Lung (tissue), 12 donors: ENCODE measurements around the gene RNF19B. TPM values are rescaled to one million over a fixed set of nuclear protein-coding genes. Genes with fewer than 3 reads are reported as not detected.

Source experiments
- ATAC-seq: fragments of 200-7000 bp; cut with Tn5 transposase; one replicate; pipeline ENCODE4 v1.9.1; 2020; ENCODE audit warnings: moderate number of reproducible peaks; ENCODE audit not compliant: insufficient read depth, low FRiP score
- DNase-seq, 3 donors: peaks; one replicate each; pipeline ENCODE4 v3.0.0-alpha.2; 2013 to 2017
- H3K27ac ChIP-seq, 2 donors: one replicate each; pipeline ENCODE4 v1.5.1; 2013; ENCODE audit warnings: mild to moderate bottlenecking in 2 of 2, moderate library complexity in 2 of 2, control low read depth in 1 of 2, inconsistent platforms in 1 of 2, low read depth in 1 of 2, low read length in 1 of 2
- H3K27me3 ChIP-seq, 3 donors: one replicate each; pipeline ENCODE4 v1.5.1; 2013; ENCODE audit warnings: low read length in 2 of 3; ENCODE audit not compliant: control insufficient read depth in 3 of 3, insufficient read depth in 3 of 3
- H3K36me3 ChIP-seq, 4 donors: one replicate each; pipeline ENCODE4 v1.5.1; 2013; ENCODE audit warnings: low read length in 4 of 4, mild to moderate bottlenecking in 1 of 4, moderate library complexity in 1 of 4; ENCODE audit not compliant: control insufficient read depth in 4 of 4, insufficient read depth in 4 of 4
- H3K4me1 ChIP-seq, 5 donors: one replicate each; pipeline ENCODE4 v1.5.1; 2013; ENCODE audit warnings: low read length in 5 of 5, mild to moderate bottlenecking in 2 of 5, moderate library complexity in 1 of 5; ENCODE audit not compliant: control insufficient read depth in 5 of 5, insufficient read depth in 5 of 5
- H3K4me3 ChIP-seq: one replicate; pipeline ENCODE4 v1.5.1; 2013; ENCODE audit warnings: mild to moderate bottlenecking, control low read depth, moderate library complexity
- H3K9ac ChIP-seq, 2 donors: one replicate each; pipeline ENCODE4 v1.5.1; 2013; ENCODE audit warnings: low read length in 2 of 2, control low read depth in 1 of 2; ENCODE audit not compliant: insufficient read depth in 1 of 2
- H3K9me3 ChIP-seq, 4 donors: one replicate each; pipeline ENCODE4 v1.5.1; 2013; ENCODE audit warnings: low read length in 3 of 4, mild to moderate bottlenecking in 1 of 4, moderate library complexity in 1 of 4; ENCODE audit not compliant: control insufficient read depth in 4 of 4, insufficient read depth in 3 of 4
- CTCF ChIP-seq: IDR thresholded peaks from 2 replicates; pipeline ENCODE4 v1.5.1; 2012; ENCODE audit warnings: mild to moderate bottlenecking; ENCODE audit errors: control extremely low read depth, extremely low read depth
- WGBS, 2 donors: extraction: QIAGEN DNeasy Blood & Tissue Kit; methylation state at CpG; one replicate each; pipeline ENCODE4 v1.1.7; 2013; 5-methylcytosine and 5-hydroxymethylcytosine counted together
- polyA plus RNA-seq, 2 donors: library from polyadenylated mRNA; stranded (reverse); fragments of 200-250 nt; gene quantifications; one replicate each; pipeline ENCODE4 v1.2.1, GENCODE V29; 2013
- total RNA-seq, 2 donors: library from RNA; depleted of rRNA in 1 of 2; stranded (reverse); fragments of >200 nt in 1 of 2; gene quantifications; one replicate each; pipeline ENCODE4 v1.2.1, GENCODE V29; 2014 to 2021
- donor health status: control.
- donor health status: control.
- donor health status: Bipolar disorder and iron deficiency.
- donor health status: healthy.
- donor health status: DM: yes; HTN: yes; CAD: no.

The RNF19B gene
- total and polyA plus RNA-seq, 4 donors, result 5.1 to 65.9 (median 26.8) TPM

DNA sequence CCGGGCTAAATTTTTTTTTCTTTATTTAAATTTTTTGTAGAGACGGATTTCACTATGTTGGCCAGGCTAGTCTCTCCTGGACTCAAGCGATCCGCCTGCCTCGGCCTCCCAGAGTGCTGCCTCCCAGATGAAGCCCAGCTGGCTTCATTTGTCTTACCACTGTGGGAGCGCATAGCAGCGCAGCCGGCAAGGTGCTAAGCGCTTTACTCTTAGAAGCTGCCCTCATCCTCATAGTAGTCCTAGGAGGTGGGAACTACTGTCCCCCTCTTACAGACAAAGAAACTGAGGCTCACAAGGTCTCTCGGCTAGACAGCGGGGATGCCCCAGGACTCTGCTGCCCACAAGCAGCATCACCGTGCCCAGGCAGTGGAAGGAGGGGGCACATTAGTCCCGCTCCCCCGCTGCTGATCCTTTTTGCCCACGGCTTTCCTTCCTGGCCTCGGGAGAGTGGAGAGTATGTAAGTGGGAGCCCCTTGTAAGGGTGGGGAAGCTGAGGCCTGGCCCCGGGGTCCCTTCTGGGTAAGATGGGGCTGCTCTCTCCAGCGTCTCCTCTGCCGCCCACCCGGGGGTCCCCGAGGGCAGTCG, 64.1 kb downstream of the RNF19B start:
- Histone ChIP-seq H3K4me1 (peaks cover 0 to 11% (median 0%) of the 10 kb centered on the region in 5 donors), H3K27ac (no peak overlapping the region), H3K9ac (no peak overlapping the region), H3K4me3 (peak overlapping the region; percentile 59), H3K9me3 (no peaks in the 10 kb centered on the region), H3K36me3 (no peaks in the 10 kb centered on the region), H3K27me3 (peaks cover 0 to 11% (median 6%) of the 10 kb centered on the region in 3 donors)
- TF ChIP-seq CTCF, result no peak
- WGBS, 2 donors, result 28 to 29% methylated on average over 20 to 22 of the region's 22 CpGs
- DNase-seq (no peak), ATAC-seq (no peak)

GRCh38 chr1:32899586-32900296, 64.9 kb downstream of the RNF19B start:
- DNase-seq, result no peak
- WGBS, 2 donors, result 74 to 86% methylated on average over 7 of the region's 7 CpGs

GRCh38 chr1:32898958-32899357, 65.7 kb downstream of the RNF19B start:
- Histone ChIP-seq H3K9me3 (no peaks in the 10 kb centered on the region), H3K36me3 (no peaks in the 10 kb centered on the region), H3K27me3 (peaks cover 2 to 14% (median 6%) of the 10 kb centered on the region in 3 donors), H3K4me1 (peaks cover 0 to 11% (median 2%) of the 10 kb centered on the region in 5 donors), H3K4me3 (no peak overlapping the region), H3K27ac (no peak overlapping the region), H3K9ac (no peak overlapping the region)
- no peak for DNase-seq
- 92 to 94% methylated on average over 3 of the region's 3 CpGs for whole genome bisulfite sequencing, 2 donors
- ATAC-seq, result no peak
- TF ChIP-seq CTCF, result no peak

More at GRCh38 chr1:32899586-32900296, 64.9 kb downstream of the RNF19B start:
- Histone ChIP-seq H3K4me1 (peaks cover 0 to 11% (median 0%) of the 10 kb centered on the region in 5 donors), H3K4me3 (no peak overlapping the region), H3K9me3 (no peaks in the 10 kb centered on the region), H3K9ac (no peak overlapping the region), H3K27ac (no peak overlapping the region), H3K27me3 (peaks cover 0 to 13% (median 6%) of the 10 kb centered on the region in 3 donors), H3K36me3 (no peaks in the 10 kb centered on the region)
- TF ChIP-seq CTCF, result no peak
- ATAC-seq, result no peak
